Fibroblast of mammary gland (primary cell): ENCODE measurements around the gene HLA-DMB.
A peak's percentile ranks its signal among the peaks of the same experiment; 100 is the strongest.

ENCODE experiments used
- DNase-seq: peaks from one replicate; pipeline ENCODE4 v3.0.0-alpha.2; 2010; ENCODE audit warnings: low read depth
- H3K4me3 ChIP-seq: 2 replicates; pipeline ENCODE4 v1.5.1; 2011; ENCODE audit warnings: low read depth, mild to moderate bottlenecking, low read length, moderate library complexity; ENCODE audit not compliant: control insufficient read depth
- TF ChIP-seq, protein P1 (sequence below): conservative IDR thresholded peaks from 2 replicates; pipeline ENCODE4 v1.5.1; 2011; ENCODE audit warnings: low read depth, low read length, inconsistent platforms; ENCODE audit not compliant: control insufficient read depth, insufficient read depth

HLA-DMB gene

DNA sequence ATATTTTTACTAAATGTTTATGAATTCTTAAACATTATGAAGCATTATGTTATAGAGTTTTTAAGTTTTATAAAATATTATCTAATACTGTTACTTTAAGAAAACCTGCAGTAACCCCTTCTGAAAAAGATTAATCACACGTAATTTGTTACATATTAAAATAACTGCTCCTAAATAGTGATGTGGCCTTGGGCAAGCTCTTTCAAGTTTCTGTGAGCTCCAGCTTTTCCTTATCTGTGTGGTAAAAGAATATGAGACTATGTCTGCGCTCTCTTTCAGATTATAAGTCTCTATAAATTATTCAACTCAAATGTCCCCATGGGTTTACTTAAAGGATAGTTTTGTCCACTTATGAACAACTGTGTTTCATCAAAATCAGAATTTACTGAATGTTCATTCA is 31.9 kb downstream of the HLA-DMB start:
- TF ChIP-seq, protein P1, sequence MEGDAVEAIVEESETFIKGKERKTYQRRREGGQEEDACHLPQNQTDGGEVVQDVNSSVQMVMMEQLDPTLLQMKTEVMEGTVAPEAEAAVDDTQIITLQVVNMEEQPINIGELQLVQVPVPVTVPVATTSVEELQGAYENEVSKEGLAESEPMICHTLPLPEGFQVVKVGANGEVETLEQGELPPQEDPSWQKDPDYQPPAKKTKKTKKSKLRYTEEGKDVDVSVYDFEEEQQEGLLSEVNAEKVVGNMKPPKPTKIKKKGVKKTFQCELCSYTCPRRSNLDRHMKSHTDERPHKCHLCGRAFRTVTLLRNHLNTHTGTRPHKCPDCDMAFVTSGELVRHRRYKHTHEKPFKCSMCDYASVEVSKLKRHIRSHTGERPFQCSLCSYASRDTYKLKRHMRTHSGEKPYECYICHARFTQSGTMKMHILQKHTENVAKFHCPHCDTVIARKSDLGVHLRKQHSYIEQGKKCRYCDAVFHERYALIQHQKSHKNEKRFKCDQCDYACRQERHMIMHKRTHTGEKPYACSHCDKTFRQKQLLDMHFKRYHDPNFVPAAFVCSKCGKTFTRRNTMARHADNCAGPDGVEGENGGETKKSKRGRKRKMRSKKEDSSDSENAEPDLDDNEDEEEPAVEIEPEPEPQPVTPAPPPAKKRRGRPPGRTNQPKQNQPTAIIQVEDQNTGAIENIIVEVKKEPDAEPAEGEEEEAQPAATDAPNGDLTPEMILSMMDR = no peak
- no peak overlapping the region for H3K4me3 ChIP-seq
- DNase-seq = no peak

DNA sequence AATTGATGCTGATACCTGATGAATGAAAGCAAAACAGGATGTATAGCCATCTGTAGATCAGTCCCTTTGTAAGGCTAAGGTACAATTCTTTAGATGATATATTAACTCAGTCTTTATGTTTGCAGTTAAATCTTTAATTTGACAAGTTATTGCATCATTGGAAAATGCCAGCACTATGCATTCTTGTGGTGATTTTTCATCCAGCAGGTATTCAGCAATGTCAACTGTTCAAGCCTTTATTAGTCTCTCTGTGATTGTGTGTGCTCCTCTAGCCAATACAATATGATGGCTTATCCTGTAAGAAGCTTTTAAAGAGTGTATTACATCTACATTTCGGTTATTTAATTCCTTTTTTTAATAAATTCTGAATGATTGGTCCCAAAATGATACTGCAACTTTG is 34.3 kb downstream of the HLA-DMB start:
- H3K4me3 ChIP-seq = no peak overlapping the region
- TF ChIP-seq, protein P1 = no peak
- peak; percentile 45 for DNase-seq

- TF ChIP-seq, protein P1 = no peak
- no peak overlapping the region for H3K4me3 ChIP-seq
- no peak for DNase-seq
These were observed 35.8 kb downstream of the HLA-DMB start for GRCh38 chr6:32905078-32905477.

GRCh38 chr6:32903952-32904351 is 36.9 kb downstream of the HLA-DMB start:
- TF ChIP-seq, protein P1 = no peak
- no peak overlapping the region for H3K4me3 ChIP-seq
- no peak for DNase-seq

DNA sequence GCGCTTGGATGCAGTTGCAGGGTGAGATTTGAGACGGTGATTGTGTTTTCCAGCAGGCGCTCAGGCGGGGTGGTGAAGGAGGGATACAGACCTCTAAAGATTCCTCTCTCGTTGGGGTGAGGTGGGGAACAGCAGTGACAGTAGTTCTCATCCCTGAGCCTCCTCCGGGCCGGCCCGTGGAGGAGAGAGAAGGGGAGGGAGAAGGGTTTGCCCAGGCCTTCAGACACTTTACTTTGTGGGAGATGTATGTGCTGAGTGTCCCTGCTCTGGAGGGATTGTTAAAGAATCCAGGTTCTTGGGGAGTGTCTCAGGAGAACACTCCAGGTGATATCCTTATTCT is 45.9 kb downstream of the HLA-DMB start:
- no peak for DNase-seq
- H3K4me3 ChIP-seq = peak overlapping the region; percentile 86
- TF ChIP-seq, protein P1 = no peak

DNA sequence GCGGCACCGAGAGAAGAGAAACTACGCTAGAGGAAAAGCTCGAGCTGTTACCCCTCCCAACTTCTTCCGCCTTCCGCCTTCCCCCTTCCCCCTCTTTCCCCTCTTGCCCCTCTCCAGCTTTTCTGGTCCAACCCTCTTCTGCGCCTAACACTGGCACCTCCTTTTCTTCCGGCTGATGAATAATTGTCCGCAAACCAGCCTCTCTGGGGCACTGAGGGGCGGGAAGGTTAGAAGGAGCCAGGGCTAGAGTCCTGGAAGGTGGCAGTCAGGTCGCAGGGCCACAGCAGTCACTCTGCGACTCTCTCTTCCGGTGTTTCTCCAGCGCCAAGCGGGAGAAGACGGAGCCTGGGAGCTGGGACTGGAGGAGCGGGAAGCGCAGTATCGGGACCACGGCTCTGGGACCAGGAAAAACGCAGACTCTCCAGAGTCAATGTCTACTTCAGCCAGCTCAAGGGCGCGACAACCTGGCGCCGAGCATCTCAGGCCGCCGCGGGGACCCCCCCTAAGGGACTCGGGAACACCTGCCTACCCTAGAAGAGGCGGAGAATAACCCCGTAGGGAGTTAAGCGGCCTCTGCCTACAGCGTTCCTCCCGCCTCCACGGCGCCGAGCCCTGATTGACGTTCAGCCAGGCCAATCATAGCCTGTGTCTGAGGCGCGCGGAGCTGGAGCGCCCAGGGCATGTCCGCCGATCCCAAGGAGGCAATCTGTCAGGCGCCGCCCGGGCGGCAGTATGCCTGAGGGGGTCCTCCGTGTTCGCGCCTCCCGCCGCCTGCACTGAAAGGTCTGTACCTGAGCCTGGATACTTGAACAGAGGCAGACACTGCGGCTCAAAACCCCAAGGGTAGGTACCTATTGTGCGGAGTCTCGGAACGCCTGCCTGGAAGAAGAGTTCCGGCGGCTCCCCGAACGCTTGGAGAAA is 46.5 kb downstream of the HLA-DMB start:
- H3K4me3 ChIP-seq = peak overlapping the region; percentile 86
- TF ChIP-seq, protein P1 = no peak
- peak; percentile 87 for DNase-seq
